ENCODE measurements around the gene EPHB4. TPM values are rescaled to one million over a fixed set of nuclear protein-coding genes. Genes with fewer than 3 reads are reported as not detected.

EPHB4 gene
- total and polyA plus RNA-seq, 2 experiments from 2014 or later = 23.3 to 164 TPM

- Mint-ChIP-seq H3K4me1 (peaks cover 3% of the 10 kb centered on the region; the same call in 1 of the 3 replicates), H3K9me3 (no peaks in the 10 kb centered on the region)
- no peak for DNase-seq (ENCODE audit: low spot score)
These were observed 67.8 kb downstream of the EPHB4 start for GRCh38 chr7:100759357-100760171.

GRCh38 chr7:100753750-100754149 lies 73.6 kb downstream of the EPHB4 start:
- no peak overlapping the region for H2AFZ ChIP-seq
- no peaks in the 10 kb centered on the region for H3K9me2 ChIP-seq (ENCODE audit: insufficient read depth)
- H4K20me1 ChIP-seq (replicated peaks; ENCODE audit: insufficient read depth) = no peaks in the 10 kb centered on the region
- Mint-ChIP-seq H3K27ac (no peak overlapping the region), H3K36me3 (ENCODE audit: low read depth) (no peaks in the 10 kb centered on the region), H3K9me3 (no peaks in the 10 kb centered on the region), H3K4me3 (no peak overlapping the region), H3K27me3 (ENCODE audit: insufficient read depth, low read depth, poor library complexity) (peaks cover 20% of the 10 kb centered on the region), H3K4me1 (peaks cover 4% of the 10 kb centered on the region)
- no peaks in the 10 kb centered on the region for H3K27me3 ChIP-seq (ENCODE audit: insufficient read depth)
- ATAC-seq = no peak
- H3K4me2 ChIP-seq = no peak overlapping the region
- no peaks in the 10 kb centered on the region for H3F3A ChIP-seq (replicated peaks; ENCODE audit: low read depth)
- no peaks in the 10 kb centered on the region for H3K4me1 ChIP-seq (ENCODE audit: insufficient read depth)
- no peaks in the 10 kb centered on the region for H3K79me2 ChIP-seq (replicated peaks; ENCODE audit: insufficient read depth)
- no peak overlapping the region for H3K27ac ChIP-seq (ENCODE audit: low read depth)
- no peak for DNase-seq (ENCODE audit: low spot score)
- no peaks in the 10 kb centered on the region for H3K36me3 ChIP-seq (ENCODE audit: insufficient read depth)
- H3K4me3 ChIP-seq = no peak overlapping the region
- TF ChIP-seq ZNF331 (CRISPR knock-in tag; IDR thresholded peaks at IDR 0.05; ENCODE audit: low read depth) (no peak), CTCF (conservative IDR thresholded peaks at IDR 0.05; ENCODE audit: low read depth in 2 of 2) (no peak), EZH2 (IDR thresholded peaks at IDR 0.05; ENCODE audit: low read depth, unreplicated experiment) (no peak), STAT1 (IDR thresholded peaks at IDR 0.05; ENCODE audit: unreplicated experiment) (no peak), POLR2AphosphoS5 (IDR thresholded peaks at IDR 0.05; ENCODE audit: low read depth) (no peak), ZNF114 (CRISPR knock-in tag; IDR thresholded peaks at IDR 0.05) (no peak), REST (IDR thresholded peaks at IDR 0.05; ENCODE audit: unreplicated experiment) (no peak), JUNB (IDR thresholded peaks at IDR 0.05; ENCODE audit: unreplicated experiment) (no peak), NANOG (IDR thresholded peaks at IDR 0.05; ENCODE audit: borderline replicate concordance) (no peak), EZH2phosphoT487 (IDR thresholded peaks at IDR 0.05; ENCODE audit: unreplicated experiment) (no peak), CREB1 (CRISPR knock-in tag; IDR thresholded peaks at IDR 0.05; ENCODE audit: low read depth) (no peak)

More at GRCh38 chr7:100759357-100760171, 67.8 kb downstream of the EPHB4 start:
- Histone ChIP-seq H3K79me2 (replicated peaks; ENCODE audit: insufficient read depth) (no peaks in the 10 kb centered on the region), H3K4me3 (no peak overlapping the region), H3K27ac (ENCODE audit: low read depth) (no peak overlapping the region), H3K36me3 (ENCODE audit: insufficient read depth) (no peaks in the 10 kb centered on the region), H3K4me2 (no peak overlapping the region), H3F3A (replicated peaks; ENCODE audit: low read depth) (no peaks in the 10 kb centered on the region), H3K4me1 (ENCODE audit: insufficient read depth) (no peaks in the 10 kb centered on the region), H3K27me3 (ENCODE audit: insufficient read depth) (no peaks in the 10 kb centered on the region), H4K20me1 (replicated peaks; ENCODE audit: insufficient read depth) (no peaks in the 10 kb centered on the region), H2AFZ (no peak overlapping the region), H3K9me2 (ENCODE audit: insufficient read depth) (no peaks in the 10 kb centered on the region)
- H3K27ac Mint-ChIP-seq = no peak overlapping the region
- H3K36me3 Mint-ChIP-seq (ENCODE audit: low read depth) = no peaks in the 10 kb centered on the region
- peaks cover 14% of the 10 kb centered on the region for H3K27me3 Mint-ChIP-seq (ENCODE audit: insufficient read depth, low read depth, poor library complexity)
- ATAC-seq = no peak
- no peak overlapping the region for H3K4me3 Mint-ChIP-seq
- TF ChIP-seq CTCF (conservative IDR thresholded peaks at IDR 0.05; ENCODE audit: low read depth in 2 of 2) (peak in 1 of 2 experiments; percentile 22; a peak in 2 of 4 replicates), ZNF331 (CRISPR knock-in tag; IDR thresholded peaks at IDR 0.05; ENCODE audit: low read depth) (no peak)

Data from GM23338 (cell line).